ENCODE data around the gene TMC4.
A peak's percentile ranks its signal among the peaks of the same experiment; 100 is the strongest.
"Not testable (repeated sequence)": the region's sequence is repeated elsewhere in the genome, so short reads cannot be mapped to it uniquely, and the experiment has no call there.

Gene TMC4, protein sequence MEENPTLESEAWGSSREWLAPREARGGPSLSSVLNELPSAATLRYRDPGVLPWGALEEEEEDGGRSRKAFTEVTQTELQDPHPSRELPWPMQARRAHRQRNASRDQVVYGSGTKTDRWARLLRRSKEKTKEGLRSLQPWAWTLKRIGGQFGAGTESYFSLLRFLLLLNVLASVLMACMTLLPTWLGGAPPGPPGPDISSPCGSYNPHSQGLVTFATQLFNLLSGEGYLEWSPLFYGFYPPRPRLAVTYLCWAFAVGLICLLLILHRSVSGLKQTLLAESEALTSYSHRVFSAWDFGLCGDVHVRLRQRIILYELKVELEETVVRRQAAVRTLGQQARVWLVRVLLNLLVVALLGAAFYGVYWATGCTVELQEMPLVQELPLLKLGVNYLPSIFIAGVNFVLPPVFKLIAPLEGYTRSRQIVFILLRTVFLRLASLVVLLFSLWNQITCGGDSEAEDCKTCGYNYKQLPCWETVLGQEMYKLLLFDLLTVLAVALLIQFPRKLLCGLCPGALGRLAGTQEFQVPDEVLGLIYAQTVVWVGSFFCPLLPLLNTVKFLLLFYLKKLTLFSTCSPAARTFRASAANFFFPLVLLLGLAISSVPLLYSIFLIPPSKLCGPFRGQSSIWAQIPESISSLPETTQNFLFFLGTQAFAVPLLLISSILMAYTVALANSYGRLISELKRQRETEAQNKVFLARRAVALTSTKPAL

DNA sequence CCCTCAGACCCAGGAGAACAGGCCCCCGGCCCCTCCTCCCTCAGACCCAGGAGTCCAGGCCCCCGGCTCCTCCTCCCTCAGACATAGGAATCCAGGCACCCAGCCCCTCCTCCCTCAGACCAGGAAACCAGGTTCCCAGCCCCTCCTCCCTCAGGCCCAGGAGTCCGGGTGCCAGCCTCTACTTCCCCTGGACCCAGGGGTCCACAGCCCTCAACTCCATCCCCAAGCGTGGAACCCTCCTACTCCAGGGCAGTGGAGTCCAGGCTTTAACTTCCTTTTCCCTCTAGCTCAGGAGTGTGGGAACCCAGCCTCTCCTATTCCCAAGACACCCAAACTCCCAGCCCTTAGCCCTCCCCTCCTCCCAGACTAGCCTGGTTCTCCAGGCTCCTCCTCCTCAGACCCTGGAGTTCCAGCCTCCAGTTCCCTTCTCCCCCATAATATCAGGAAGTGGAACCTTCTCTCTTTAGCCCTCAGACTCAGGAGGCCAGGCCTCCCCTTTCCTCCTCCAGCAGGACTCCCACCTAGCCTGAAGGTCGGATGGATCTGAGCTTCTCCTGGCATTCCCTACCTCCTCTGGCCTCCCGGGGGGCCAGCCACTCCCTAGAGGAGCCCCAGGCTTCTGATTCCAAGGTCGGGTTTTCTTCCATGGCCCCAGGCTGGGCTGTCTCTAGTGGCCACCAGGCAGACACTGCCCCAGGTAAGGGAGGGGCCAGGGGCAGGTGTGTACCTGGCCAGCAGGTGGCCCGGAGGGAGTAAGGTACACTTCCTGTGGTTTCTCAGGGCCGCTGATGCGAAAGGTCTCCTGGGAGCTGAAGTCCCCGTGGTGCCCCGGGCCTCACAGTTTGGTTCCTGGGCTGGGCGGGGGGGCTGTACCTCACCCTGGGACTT is at the start of gene TMC4:
TSS of gene TMC4 (minus strand) at position 690 of the 888 bp plus-strand sequence. CDS start at position 647, 43 bp downstream.
- no peak for DNase-seq (ENCODE audit: low read depth in 1 of 2, low spot score in 1 of 2)

DNA sequence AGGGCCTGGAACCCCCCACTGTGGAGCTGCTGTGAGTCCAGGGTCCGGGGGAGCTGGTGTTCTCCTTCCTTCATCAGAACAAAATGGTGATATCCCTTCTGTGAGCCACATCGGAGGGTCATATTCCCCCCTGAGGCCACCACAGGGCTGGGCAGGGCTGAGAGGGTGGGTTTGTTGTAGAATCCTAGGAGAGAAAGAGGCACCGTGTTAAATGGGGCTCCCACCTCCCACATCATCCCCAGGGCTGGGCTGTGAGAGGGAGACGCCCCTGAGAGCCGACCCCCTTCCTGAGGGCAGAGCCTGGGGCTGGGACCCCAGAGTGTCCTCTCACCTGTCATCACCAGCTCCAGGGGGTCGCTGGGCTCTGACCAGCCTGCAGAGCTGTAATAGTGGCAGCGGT is 49.0 kb upstream of the TMC4 start:
- DNase-seq (ENCODE audit: low read depth in 1 of 2, low spot score in 1 of 2): not testable (repeated sequence)

DNA sequence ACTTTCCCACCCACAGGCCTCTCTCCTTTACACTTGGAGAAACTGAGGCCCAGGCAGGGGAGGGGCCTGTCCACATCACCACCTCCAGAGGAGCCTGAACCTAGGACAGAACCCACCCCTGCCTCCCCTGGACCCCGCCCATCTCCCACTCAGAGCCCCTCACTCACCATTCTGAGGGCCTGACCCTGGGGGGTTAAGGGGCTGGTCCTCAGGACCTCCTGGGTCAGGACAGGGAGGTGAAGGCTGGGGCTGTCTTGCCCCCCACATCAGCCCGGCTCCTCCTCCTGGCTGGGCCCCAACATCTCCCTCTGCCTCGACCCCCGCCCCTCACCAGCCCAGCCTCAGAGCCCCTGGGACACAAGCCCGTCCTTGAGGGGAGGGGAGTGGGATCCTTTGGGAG is 46.7 kb upstream of the TMC4 start:
- not testable (repeated sequence) for DNase-seq (ENCODE audit: low read depth in 1 of 2, low spot score in 1 of 2)

DNA sequence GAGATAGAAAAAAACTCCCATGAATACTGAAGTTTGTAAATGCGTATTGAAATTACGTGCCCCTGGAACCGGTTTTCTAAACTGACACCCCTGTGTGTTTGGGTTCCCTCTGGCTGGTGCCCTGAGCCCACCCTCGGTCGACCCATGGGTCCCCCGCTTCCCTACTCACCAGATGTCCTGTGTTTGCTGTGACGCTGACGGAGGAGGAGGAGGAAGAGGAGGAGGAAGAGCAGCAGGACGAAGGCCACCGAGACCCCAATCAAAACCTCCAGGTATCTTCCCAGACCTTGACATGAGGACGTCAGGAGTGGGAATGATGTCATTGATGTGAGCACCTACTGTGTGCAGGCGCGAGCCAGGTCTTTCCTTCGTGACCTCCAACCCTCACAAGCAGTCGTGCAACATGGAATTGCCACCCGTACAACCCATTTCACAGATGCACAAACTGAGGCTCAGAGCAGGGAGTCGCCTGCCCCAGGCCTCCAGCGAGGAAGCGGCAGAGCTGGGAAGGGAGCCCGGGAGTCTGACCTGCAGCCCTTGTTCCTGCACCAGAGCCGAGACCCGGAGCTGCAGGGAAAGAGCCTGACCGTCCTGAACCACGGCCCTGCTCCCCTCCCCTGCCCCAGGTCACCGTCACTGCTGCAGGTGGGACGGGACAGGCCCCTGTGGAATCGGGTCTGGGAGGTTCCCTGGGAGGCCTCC is 46.2 kb upstream of the TMC4 start:
- no peak for DNase-seq (ENCODE audit: low read depth in 1 of 2, low spot score in 1 of 2)

DNA sequence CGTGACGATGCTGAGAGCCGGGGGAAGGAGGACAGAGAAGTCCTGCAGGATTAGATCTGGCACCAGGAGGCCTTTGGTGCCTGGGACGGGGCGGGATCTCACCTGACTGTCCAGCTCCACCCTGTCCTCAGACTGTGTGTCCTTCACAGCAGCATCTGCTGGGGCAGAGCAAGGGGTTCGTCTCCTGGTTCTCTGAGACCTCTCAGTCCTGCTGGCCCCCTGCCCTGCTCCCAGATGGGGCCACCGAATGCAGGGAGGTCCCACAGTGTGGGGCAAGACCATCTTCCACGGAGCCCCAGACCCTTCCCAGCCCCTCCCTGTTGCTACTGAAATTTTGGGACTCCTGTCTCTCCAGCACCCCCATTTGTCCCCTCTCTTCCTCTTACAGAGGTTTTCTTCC is 45.3 kb upstream of the TMC4 start:
- no peak for DNase-seq (ENCODE audit: low read depth in 1 of 2, low spot score in 1 of 2)

DNA sequence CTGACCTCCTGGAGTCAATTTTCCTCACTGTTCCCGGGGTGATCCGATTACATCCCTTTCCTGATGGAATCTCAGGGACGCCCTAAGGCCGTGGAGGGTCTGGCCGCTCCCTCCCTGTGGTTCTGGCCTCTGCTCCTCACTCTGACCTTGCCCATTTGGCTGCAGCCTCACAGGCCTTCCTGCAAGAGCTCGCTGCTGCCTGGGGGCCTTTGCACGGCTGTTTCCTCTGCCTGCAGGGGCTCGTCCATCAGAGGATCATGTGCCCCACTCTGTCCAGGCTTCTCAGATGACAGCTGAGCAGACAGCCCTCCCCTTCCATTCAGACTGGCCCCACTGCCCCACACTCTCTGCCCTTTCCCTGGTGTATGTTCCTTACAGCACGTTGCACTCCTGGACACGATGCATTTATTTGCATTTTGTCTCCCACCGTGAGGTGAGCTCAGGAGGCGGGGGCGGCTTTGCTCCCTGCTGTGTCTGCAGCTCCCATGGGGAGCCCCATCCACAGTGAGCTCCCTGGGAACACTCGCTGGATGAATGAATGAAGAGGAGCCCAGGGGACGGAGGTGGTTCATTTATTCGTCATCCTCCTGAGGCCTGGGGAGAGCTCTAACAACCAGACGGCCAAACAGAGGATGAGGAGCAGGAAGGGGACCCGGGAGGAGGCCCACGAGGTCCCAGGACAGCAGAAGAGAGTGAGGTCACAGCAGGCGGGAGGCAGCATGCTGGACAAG is 44.7 kb upstream of the TMC4 start:
- DNase-seq (ENCODE audit: low read depth in 1 of 2, low spot score in 1 of 2): not testable (repeated sequence)

DNA sequence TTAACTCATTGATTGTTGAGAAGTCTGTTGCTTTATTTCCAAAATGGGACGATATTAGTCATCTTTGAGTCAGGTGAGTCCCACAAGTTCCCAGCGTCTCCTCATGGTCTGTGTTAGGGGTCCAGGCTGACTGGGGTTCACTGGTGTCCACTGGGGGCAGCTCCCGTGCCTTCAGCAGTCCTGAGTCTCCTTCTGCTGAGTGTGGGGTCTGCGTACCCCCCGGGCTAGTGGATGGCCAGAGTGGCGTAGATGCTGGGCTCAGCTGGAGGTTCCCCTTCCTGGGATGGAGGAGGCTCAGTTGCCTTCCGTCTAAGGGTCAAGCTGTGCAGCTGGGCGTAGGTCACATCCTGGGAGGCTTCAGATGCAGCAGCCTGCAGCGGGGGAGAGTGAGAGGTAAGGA is 43.9 kb upstream of the TMC4 start:
- DNase-seq (ENCODE audit: low read depth in 1 of 2, low spot score in 1 of 2): no peak

DNA sequence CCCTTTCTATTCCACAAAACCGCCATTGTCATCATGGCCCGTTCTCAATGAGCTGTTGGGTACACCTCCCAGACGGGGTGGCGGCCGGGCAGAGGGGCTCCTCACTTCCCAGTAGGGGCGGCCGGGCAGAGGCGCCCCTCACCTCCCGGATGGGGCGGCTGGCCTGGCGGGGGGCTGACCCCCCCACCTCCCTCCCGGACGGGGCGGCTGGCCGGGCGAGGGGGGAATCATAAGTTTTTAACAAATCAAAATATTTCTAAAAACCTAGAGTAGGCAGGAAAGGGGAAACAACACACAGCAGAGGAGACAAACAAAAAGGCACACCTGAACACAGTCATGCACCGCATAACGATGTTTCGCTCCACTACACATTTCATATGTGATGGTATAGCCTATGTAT is 41.8 kb upstream of the TMC4 start:
- not testable (repeated sequence) for DNase-seq (ENCODE audit: low read depth in 1 of 2, low spot score in 1 of 2)

DNA sequence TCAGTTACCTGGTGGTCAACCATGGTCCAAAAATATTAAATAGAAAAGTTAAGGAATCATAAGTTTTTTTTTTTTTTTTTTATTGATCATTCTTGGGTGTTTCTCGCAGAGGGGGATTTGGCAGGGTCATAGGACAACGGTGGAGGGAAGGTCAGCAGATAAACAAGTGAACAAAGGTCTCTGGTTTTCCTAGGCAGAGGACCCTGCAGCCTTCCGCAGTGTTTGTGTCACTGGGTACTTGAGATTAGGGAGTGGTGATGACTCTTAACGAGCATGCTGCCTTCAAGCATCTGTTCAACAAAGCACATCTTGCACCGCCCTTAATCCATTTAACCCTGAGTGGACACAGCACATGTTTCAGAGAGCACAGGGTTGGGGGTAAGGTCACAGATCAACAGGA is 41.3 kb upstream of the TMC4 start:
- not testable (repeated sequence) for DNase-seq (ENCODE audit: low read depth in 1 of 2, low spot score in 1 of 2)

DNA sequence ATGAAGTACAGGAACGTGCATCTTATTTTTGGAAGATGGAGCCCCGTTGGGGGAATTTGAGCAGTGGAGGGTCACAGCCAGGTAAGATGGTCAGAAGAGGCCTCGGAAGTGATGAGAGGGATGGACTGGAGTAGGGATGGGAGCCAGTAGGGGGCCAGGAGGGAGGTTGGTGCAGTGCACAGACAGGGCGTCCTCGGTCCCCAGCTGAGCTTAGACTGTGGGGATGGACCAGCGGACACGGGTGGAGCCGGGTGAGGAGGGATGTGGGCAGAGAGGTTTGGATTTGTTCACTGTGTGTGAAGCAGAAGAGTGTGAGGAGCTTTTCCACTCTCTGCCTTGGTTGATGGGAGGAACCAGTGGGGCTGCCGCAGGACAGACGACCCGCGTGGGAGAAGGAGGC is 38.3 kb upstream of the TMC4 start:
- DNase-seq (ENCODE audit: low read depth in 1 of 2, low spot score in 1 of 2): no peak

DNA sequence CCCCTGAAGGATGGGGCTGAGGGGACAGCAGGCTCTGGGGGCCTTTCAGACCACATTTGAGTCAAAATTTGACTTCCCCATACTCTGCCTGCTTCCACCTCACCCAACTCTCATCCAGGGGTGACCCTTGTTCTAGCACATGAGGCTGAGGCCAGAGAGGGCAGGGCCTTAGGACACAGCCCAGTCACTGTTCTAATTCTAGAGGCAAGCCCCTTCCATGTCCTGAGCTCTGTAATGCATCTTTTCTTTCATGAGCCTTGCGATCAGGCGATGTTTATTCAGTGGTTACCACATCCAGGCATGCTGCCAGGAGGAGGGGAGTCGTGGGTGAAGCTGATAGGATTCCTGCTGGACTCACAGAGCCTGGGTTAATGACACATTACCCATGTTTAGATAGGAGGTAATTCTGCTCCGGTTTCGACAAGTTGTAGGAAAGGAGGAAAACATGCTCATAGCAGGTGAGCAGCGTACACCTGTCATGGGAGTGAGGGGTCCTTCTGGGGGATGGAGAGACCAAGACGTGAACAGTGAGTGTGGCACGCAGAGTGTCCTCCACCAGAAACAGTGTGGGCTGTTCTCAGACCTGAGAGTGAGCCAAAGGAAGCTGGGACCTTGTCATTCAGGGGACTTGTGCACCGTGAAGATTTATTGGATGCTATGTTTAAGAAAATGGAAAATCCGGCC is 37.0 kb upstream of the TMC4 start:
- DNase-seq (ENCODE audit: low read depth in 1 of 2, low spot score in 1 of 2): peak in 1 of 2 donors; percentile 33

DNA sequence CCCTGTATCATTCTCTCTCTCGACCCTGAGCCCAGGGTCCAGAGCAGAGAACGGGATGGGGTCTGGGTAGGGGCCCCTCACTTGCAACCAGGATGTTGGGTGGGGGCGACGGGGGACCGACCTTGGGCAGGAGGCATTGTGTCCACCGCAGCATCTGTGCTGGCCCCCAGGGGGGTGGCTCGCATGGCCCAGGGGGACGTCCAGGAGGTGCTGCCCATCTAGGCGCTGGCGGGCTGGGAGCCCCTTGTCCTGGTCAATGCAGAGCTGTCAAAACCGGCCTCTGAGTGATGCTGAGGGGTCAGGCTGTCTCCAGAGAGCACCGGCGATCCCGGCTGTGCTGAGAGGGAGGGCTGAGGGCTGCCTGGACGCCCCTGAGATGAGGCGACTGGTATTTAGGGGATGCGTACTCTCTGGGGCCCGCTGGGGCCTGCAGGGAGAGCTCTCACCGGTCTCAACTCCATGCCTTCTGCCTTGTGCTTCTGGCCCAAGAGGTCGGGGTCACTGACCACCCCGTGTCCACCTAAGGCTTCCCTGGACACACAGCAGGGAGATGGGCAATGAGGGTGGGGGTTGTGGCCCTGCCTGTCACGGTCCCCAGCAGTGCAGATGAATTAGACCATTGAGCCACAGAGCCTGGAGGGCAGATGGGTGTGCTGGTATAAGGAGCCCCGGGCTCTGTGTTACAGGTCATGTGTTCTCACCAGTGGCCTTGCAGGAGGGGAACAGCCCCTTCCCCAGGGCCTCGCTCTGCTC is 36.3 kb upstream of the TMC4 start:
- peak in 1 of 2 donors; percentile 33 for DNase-seq (ENCODE audit: low read depth in 1 of 2, low spot score in 1 of 2)

DNA sequence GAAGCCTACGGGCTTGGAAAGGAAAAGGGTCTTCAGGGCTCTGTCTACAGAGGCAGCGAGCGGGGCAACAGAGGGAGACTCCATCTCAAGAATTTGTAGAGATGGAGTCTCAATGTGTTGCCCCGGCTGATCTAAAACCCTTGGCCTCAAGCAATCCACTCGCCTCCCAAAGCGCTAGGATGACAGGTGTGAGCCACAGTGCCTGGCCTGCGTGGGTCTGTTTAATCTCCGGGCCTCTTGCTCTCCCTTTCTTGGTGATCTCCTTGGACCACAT is 35.8 kb upstream of the TMC4 start:
- no peak for DNase-seq (ENCODE audit: low read depth in 1 of 2, low spot score in 1 of 2)

DNA sequence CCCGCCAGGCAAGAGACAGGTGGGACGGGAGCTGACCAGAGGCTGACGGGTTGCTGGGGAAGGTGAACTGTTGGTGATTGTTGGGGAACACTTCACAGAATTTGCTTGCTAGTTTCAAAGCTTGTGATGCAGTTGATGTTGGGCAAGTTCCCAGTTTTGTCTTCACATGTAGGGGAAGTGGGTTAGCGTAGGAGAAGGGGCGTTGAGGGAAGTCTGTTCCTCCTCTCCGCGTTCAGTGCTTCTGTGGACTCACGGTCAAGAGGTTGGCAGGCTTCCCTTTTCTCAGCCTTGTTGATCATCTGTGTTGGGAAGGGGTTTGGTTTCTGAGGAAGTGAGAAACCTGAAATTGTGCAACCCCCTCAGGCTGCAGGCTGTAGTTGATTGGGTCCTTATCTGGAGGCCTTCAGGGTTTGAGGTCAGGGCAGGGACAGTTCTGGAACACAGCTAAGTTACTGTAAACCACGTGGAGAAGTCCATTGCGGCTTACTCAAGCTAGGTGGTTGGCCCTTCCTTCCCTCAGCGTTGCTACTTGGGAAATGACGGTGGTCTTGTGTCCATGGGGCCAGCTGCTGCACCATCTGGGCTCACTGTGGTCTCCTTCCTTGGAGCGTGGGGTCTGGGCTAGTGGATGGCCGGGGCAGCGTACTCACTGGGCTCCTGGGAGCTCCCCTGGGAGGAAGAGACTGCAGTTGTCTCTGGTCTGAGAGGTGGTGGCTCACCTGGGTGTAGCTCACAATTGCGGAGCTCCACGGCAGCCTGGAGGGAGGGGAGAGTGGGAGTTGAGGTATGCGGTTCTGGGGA is 35.2 kb upstream of the TMC4 start:
- DNase-seq (ENCODE audit: low read depth in 1 of 2, low spot score in 1 of 2): peak; percentile 37 to 41

DNA sequence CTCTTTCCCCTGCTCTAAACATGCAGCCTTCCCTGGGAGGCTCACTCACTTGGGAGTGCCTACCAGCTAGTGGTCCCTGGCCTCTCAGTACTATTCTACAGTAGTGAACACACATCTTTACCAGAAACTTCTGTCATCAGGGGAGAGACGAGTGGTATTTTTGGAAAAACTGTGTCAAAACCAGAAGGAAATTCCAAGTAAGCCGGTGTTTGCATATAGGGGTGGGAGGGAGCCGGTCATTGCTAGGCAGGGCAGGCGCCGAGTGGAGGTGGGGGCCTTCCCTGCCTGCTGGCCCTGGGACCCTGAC is 34.7 kb upstream of the TMC4 start:
- no peak for DNase-seq (ENCODE audit: low read depth in 1 of 2, low spot score in 1 of 2)

DNA sequence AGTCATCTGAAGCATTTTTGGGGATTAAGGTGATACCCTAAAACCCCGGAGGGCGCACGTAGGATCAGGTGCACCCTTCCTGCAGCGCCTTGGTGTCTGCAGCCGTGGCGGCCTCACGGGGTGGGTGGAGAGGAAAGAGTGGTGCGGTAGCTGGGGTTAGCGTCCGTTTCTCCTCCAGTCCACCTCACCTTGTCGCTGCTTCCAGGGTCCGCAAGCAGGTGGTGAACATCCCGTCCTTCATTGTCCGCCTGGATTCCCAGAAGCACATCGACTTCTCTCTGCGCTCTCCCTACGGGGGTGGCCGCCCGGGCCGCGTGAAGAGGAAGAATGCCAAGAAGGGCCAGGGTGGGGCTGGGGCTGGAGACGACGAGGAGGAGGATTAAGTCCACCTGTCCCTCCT is 34.2 kb upstream of the TMC4 start:
- not testable (repeated sequence) for DNase-seq (ENCODE audit: low read depth in 1 of 2, low spot score in 1 of 2)

DNA sequence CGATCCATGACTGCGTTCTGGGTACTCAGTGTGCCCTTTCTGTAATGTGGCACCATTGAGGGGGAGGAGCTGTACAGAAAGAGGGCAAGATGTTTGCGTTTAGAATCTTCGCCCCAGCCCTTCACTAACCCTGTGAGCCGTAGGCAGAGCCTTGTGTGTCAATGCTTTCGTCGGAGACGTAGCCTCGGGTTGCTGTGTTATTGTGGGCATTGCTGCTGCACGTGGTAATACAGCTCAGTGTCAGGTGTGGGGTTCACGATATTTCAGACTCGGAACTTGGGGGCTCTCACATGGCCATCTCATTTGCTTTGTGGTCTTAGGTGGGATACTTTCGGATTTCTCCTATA is 33.8 kb upstream of the TMC4 start:
- no peak for DNase-seq (ENCODE audit: low read depth in 1 of 2, low spot score in 1 of 2)

DNA sequence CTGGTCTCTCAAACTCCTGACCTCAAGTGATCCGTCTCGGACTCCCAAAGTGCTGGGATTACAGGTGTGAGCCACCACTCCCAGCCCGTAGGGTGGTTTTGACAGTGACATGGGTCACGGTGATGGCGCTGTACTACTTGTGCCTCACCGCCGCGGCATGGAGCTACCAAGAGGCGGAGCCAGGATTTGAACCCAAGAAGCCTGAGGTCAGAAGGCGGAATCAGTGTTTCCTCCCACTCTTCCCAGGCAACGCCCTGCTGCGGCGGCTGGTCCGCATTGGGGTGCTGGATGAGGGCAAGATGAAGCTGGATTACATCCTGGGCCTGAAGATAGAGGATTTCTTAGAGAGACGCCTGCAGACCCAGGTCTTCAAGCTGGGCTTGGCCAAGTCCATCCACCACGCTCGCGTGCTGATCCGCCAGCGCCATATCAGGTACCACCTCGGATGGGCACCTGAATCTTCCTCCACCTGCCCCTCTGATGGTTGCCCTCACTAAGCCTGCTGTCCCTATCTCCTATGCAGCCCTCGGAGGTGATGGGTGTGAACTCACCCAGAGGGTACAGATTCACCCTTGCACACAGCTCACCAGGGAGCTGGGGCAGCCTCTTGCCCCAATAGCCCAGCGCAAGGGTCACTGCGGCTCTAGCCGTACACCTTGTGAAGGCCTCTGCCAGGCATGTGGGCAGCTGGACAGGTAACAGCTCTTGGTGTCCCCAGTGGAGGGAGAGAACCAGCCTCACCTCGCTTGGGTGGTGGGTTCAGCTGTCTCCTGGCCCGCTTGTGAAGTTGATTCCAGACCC is 33.3 kb upstream of the TMC4 start:
- DNase-seq (ENCODE audit: low read depth in 1 of 2, low spot score in 1 of 2): no peak

Measured in activated CD4-positive, alpha-beta T cell treated with anti-CD3 and anti-CD28 coated beads, Interleukin-2, amount 50 U/mL, for 24 hours (primary cell).